Anterior cingulate cortex (tissue), 58 donors: ENCODE measurements around the gene STON2.

Experiments used
- DNase-seq, 58 donors: peaks; one replicate each; lab custom pipeline; 2025; lab: John Stamatoyannopoulos, UW

STON2 gene

GRCh38 chr14:81309511-81309910, 90.6 kb downstream of the STON2 start:
- no peak for DNase-seq

- no peak for DNase-seq
Measured at GRCh38 chr14:81305743-81306142, 94.4 kb downstream of the STON2 start.

GRCh38 chr14:81305065-81305464, 95.1 kb downstream of the STON2 start:
- DNase-seq, result no peak

- DNase-seq, result peak in 1 of 58 donors; percentile 24
Measured at GRCh38 chr14:81303258-81303935, 96.7 kb downstream of the STON2 start.

GRCh38 chr14:81302638-81303037, 97.5 kb downstream of the STON2 start:
- no peak for DNase-seq

GRCh38 chr14:81301813-81302212, 98.3 kb downstream of the STON2 start:
- no peak for DNase-seq

GRCh38 chr14:81301371-81301770, 98.8 kb downstream of the STON2 start:
- no peak for DNase-seq

GRCh38 chr14:81298911-81299310, 101.2 kb downstream of the STON2 start:
- no peak for DNase-seq

GRCh38 chr14:81298122-81298521, 102.0 kb downstream of the STON2 start:
- no peak for DNase-seq

GRCh38 chr14:81295958-81296923, 103.9 kb downstream of the STON2 start:
- DNase-seq, result no peak

- no peak for DNase-seq
Measured at GRCh38 chr14:81289516-81289915, 110.6 kb downstream of the STON2 start.

GRCh38 chr14:81286574-81287370, 113.4 kb downstream of the STON2 start:
- DNase-seq, result no peak

GRCh38 chr14:81285245-81285644, 114.9 kb downstream of the STON2 start:
- DNase-seq, result no peak

GRCh38 chr14:81281332-81281731, 118.8 kb downstream of the STON2 start:
- peak in 3 of 58 donors; percentile 18 to 37 (median 19) for DNase-seq

- DNase-seq, result no peak
Measured at GRCh38 chr14:81280136-81280791, 119.9 kb downstream of the STON2 start.

- DNase-seq, result no peak
Measured at GRCh38 chr14:81277096-81277495, 123.0 kb downstream of the STON2 start.

- no peak for DNase-seq
Measured at GRCh38 chr14:81276073-81277069, 123.8 kb downstream of the STON2 start.

- DNase-seq, result peak in 9 of 58 donors; percentile 3 to 26 (median 17)
Measured at GRCh38 chr14:81275305-81276072, 124.6 kb downstream of the STON2 start.
